GM18870 (cell line): ENCODE results near the gene GPS2.

Experiments used
- ATAC-seq: cut with Tn5 transposase; IDR thresholded peaks from one replicate; pipeline ENCODE4 v1.9.1; 2021; ENCODE audit warnings: moderate library complexity; ENCODE audit not compliant: unreplicated experiment

The GPS2 gene, protein sequence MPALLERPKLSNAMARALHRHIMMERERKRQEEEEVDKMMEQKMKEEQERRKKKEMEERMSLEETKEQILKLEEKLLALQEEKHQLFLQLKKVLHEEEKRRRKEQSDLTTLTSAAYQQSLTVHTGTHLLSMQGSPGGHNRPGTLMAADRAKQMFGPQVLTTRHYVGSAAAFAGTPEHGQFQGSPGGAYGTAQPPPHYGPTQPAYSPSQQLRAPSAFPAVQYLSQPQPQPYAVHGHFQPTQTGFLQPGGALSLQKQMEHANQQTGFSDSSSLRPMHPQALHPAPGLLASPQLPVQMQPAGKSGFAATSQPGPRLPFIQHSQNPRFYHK

DNA sequence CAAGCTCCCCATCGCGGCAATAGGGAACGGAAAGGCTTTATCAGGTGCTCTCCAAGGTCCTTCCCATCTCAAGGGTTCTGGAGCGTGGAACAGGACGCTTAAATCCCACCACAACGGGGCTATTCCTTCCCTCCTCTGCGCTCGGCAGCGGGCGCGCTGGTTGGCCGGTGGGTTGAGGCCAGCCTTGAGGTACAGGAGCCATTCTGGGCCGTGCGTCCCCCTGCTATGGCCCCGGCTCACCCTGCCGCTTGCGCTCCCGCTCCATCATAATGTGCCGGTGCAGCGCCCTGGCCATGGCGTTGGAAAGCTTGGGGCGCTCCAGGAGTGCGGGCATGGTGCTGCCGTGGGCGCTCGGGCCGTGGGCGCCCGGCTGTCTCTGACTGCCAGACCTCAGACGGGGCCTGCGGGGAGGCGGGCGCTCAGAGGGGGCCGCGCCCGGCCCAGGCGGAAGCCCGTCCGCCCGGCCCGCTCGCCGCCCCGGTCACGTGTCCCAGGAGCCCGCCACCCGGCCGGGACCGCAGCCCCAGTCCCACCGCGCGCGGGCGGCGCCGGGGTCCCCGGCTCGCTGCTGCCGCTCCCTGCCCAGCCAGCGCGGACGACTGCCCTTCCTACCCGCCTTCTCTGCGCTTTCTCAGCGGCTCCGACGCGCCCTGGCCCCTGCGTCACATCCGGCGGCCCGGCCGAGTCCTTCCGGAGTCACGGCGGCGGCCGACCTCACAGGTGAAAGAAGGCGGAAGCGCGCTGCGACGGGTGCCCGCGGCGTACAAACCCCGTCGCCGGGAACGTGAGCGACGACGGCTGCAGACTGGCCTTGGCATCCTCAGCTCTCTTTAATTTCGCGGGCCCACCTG, at the start of gene GPS2:
TSS of gene GPS2 (minus strand) at position 642 of the 851 bp plus-strand sequence. CDS start at position 334, 308 bp downstream.
- ATAC-seq = no peak

DNA sequence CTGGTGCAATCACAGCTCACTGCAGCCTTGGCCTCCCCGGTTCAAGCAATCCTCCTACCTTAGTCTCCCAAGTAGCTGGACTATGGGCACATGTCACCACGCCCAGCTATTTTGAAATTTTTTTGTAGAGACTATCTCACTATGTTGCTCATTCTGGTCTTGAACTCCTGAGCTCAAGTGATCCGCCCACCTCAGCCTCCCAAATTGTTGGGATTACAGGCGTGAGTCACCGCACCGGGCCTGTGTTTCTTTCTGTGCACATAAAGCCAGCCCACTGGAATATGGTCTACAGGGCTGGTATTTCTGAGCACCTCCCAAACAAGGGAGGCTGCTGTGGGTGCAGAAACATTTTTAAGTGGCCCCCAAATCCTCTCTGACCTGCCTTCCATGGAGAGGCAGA, 48.2 kb upstream of the GPS2 start:
- ATAC-seq = no peak

DNA sequence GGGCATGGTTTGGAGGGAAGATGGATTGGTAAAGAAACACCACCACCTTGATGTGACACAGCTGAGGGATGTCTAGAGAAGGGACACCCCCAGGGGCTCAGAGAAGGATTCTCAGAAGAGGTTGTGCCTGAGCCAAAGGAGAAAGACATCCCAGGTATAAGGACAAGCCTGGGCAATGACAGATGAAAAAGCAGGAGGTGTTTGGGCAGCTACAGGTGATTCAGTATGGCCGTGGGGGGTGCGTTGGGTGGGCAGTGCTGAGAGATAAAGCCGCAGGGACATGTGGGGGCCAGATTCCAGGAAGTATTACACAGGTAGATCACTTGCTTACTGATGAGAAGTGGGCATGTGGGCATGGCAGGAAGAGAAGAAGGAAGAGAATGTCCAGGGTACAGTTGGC, 46.7 kb upstream of the GPS2 start:
- no peak for ATAC-seq

DNA sequence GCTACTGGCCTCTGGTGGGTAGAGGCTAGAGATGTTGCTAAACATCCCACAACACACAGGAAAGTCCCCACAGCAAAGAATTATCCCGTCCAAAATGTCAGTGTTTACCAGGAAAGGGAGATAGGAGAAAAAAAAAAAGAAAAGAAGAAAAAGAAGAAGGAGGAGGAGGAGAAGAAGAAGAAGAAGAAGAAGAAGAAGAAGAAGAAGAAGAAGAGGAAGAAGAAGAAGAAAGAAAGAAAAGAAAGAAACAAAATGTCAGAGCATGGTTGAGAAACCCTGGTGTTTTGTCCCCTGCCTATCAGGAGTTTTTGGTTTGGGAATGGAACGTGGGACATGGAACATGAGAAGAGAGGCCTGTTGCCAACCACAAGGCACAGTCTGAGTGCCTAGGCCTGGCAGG, 42.2 kb upstream of the GPS2 start:
- no peak for ATAC-seq

DNA sequence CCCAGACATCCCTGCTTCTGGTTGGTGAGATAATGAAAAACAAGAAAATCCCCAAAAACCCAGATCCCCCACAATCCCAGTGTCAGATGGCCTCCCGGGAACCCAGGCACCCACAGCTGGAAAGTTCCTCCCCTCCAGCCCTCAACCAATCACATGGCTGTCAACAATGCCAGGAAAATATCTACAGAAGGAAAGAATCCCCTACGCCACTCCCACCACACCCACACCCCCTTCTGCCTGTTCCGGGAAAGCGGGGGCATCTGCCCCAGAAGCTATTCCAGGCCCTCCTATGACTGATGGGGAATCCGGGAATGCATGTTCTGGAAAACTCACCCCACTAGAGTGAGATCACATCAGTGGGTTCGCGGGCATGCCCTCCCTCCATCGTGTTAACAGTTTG, 41.6 kb upstream of the GPS2 start:
- no peak for ATAC-seq

DNA sequence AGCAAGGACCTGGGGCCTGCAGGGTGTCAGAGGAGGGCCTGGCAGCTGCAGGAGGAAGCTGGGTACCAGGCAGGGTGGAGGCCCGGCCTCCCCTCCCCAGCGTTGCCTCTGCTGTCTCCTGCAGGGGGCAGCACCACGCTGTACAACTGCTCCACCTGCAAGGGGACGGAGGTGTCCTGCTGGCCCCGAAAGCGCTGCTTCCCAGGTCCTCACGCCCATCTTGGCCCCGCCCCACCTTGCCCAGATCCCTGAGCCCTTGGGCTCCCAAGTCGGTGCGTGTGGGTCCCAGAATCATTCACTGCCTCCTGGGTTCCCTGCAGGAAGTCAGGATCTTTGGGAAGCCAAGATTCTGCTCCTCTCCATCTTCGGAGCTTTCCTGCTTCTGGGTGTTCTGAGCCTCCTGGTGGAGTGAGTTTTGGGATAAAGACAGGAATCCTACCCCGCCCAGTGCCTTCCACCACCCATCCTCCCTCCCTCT, 41.0 kb upstream of the GPS2 start:
- ATAC-seq = no peak

DNA sequence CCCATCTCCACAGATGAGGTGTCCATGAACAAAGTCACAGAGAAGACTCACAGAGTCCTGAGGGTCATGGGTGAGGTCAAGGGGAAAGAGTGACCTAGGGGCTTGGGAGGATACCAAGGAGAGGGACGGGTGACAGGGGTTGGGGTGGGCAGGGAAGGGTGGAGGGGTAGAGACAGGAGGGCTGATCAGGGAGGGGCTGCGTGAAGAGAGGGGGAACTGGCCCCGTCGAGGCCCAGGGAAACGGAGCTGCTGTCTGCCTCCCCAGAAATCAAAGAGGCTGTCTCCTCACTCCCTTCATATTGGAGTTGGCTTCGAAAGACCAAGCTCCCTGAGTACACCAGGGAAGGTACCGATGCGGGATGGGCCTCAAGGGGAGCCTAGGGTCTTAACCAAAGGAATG, 40.4 kb upstream of the GPS2 start:
- no peak for ATAC-seq

DNA sequence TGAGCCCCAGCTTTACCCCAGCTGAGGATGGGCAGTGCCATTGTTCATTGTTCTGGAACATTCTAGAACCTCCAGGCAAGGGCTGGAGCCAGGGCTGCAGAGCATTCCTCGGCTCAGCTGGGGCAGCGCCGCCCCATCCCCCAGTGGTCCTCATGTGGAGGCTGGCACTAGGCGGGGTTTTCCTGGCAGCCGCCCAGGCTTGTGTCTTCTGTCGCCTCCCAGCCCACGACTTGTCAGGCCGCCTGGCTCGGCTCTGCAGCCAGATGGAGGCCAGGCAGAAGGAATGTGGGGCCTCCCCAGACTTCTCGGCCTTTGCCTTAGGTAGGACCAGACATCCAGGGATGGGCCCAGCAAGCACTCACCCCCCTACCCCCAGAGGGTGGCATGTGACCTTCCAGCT, 39.9 kb upstream of the GPS2 start, which contains the start of gene TMEM95:
TSS of gene TMEM95 (plus strand) at position 104 of the 400 bp plus-strand sequence. CDS start at position 153, 49 bp downstream.
- ATAC-seq = no peak

DNA sequence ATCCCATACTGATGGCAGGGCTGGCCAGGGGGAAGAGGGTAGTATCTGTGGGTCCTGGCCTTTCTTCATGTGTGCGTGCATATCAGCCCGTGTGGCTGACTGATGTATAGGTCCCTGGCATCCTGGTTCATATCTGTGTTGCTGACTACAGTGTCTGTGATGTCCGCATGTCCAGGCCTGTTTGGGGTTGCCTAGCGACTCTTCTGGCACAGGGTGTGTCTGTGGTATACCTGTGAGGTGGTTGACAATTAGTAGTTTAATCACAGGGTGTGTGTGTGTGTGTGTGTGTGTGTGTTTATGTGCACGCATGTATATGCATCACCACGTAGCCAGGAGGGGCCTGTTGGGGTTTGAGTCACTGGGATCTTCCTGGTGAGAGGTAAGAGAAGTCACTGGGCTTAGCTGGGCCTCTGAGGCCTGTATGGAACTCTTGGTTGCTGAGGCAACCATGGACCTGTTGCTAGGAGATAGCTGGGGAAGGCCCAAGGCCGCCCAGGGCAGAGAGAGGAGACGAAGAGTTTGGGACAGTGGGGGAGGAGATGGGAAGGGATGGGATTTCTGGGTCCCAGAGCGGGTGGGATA, 39.2 kb upstream of the GPS2 start:
- ATAC-seq = no peak

DNA sequence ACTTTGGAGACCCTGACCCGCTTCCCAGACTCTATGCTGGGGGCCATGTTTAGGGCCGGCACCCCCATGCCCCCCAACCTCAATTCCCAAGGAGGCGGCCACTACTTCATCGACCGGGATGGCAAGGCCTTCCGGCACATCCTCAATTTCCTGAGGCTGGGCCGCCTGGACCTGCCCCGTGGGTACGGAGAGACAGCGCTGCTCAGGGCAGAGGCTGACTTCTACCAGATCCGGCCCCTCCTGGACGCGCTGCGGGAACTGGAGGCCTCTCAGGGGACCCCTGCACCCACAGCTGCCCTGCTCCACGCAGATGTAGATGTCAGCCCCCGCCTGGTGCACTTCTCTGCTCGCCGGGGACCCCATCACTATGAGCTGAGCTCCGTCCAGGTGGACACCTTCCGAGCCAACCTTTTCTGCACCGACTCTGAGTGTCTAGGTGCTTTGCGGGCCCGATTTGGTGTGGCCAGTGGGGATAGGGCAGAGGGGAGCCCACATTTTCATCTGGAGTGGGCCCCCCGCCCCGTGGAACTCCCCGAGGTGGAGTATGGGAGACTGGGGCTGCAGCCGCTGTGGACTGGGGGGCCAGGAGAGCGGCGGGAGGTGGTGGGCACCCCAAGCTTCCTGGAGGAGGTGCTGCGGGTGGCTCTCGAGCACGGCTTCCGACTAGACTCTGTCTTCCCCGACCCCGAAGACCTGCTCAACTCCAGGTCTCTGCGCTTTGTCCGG, 37.9 kb upstream of the GPS2 start:
- ATAC-seq = no peak

DNA sequence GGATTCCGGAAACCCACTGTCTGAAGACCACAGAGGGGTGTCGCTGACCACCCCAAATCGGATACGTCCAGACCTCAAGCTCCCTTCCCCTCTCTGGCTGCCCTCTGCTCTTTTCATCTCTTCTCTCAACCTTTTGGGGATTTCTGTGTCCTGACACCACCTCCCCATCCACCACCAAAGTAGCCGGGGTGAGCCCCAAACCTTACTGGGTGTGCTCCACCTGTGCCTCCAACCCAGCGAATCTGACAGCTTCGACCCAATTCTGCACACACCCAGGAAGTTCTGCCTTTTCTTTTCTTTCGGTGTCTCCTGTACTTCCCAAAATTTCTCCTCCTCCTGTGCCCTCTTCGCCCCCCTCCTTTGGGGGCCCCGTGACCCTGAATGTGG, 37.3 kb upstream of the GPS2 start:
- ATAC-seq = no peak

DNA sequence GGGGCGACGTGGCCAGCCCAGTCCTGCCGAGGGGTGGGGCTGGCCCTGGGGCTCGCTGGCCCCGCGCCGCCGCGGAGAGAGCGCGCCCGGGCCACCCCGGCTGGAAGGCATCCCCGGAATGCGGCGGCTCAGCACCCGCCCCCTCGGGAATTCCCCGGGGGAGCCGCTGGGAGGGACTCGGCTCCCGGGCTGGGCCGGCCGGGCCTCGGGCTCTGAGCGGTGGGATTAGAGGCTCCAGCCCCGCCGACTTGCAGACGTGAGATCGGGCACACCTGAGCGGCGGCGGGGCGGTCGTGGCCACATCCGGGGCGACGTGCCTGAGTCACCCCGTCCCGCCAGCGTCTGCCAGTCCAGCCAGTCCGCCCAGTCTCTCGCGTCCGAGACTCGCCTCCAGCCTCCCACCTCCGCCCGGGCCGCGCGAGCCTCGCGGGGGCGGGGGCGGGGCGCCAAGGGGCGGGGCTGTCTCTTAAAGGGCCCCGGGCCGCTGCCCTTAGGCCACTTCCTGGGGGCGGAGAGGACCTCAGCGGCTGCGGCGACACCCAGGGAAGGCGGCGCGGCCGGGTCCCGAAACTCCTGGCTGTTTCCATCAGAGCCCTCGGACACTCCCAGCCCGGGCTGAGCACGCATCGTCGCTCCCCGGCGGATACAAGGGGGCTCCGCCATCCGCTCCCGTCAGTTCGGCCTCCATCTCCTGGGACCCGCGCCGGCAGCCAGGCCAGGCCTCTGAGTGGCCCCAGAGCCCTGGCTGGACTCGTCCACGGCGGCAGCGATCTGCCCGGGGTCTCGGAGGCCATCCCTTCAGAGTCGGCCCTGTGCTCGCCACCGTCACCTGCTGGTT, 36.7 kb upstream of the GPS2 start, which contains the start of gene KCTD11:
TSS of gene KCTD11 (plus strand) at position 498 of the 838 bp plus-strand sequence.
- ATAC-seq = peak; percentile 37

DNA sequence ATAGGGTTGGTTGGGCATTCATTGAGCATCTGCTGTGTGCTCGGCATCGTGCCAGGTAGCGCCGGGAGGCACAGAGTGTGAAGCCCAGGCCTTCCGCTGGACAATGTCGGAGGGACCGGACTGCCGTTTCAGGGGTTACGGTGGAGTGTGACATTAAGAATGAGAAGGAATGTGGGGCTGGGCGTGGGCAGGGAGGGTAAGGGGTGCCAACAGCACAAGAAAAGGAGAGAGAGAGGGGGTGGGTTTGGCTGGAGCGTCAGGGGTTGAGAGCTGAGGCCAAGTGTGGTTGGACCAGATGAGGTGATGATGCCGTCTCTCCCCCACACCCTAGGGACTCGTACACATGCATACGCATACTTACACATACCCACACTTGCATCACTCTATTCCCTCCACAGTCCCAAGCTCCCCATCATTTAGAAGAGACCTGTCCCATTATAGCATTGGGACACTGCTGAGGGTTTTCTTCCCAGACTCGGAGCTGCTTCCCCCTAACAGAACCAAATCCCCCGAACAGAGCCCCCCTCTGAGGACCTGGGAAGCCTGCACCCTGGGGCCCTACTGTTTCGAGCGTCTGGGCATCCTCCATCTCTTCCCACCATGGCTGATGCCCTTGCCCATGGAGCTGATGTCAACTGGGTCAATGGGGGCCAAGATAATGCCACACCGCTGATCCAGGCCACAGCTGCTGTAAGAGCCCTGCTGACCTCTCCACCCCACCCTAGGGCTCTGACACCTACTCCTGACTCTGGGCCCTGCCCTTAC, 33.5 kb upstream of the GPS2 start:
- ATAC-seq = no peak

DNA sequence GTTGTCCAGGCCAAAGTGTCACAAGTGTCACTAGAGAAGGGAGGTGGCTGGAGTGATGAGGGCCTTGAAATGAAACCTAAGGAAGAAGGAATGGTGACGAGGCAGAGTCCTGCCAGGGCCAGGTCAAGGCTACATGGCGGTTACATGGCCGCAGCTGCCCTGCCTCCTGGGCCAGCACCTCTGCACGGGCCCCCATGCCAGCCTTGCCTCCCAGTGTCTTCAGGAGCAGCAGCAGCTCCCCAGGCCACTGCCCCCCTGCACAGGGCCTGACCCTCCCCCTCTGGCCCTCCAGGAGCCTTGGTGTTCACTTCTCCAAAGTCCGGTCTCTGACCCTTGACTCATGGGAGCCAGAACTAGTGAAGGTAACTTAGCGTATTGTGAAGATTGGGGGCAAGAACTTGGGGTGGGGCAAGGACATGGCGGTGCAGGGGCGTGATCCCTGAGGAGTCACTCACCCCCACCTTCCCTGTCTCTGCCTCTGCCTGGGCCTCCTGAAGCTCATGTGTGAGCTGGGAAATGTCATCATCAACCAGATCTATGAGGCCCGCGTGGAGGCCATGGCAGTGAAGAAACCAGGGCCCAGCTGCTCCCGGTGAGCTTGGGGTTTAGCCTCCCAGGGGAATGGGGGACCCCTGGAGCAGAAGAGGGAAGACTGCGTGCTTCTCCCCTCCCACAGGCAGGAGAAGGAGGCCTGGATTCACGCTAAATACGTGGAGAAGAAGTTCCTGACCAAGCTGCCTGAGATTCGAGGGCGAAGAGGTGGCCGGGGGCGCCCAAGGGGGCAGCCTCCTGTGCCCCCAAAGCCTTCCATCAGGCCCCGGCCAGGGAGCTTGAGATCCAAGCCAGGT, 32.7 kb upstream of the GPS2 start:
- no peak for ATAC-seq

DNA sequence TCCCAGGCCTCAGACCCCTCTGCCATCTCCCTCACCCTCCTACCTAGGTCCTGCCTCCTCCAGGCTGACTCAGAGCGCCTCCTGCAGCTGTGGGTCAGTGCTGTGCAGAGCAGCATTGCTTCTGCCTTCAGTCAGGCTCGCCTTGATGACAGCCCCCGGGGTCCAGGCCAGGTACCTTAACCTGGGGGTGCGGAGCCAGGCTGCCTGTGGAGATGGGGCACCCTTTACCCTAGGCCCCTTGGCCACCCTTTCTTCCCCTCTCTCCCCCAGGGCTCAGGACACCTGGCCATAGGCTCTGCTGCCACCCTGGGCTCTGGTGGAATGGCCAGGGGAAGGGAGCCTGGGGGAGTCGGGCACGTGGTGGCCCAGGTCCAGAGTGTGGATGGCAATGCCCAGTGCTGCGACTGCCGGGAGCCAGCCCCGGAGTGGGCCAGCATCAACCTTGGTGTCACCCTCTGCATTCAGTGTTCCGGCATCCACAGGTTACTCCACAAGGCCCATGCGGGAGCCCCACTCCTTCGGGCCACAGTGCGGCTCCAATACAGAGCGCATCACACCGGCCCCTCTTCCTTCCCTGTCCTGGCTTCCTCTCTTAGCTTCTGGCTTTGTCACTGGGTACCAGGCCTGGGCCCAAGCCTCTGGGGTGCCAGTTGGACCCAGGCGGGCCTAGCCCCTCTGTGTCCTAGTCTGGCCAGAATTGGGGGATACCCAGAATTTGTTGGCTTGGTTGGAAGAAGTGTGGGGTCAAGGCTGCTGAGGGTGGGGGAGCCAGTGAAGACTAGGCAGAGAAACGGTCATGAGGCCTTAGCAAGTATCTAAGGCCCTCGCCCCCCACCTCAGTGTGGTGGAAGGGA, 31.8 kb upstream of the GPS2 start:
- no peak for ATAC-seq

DNA sequence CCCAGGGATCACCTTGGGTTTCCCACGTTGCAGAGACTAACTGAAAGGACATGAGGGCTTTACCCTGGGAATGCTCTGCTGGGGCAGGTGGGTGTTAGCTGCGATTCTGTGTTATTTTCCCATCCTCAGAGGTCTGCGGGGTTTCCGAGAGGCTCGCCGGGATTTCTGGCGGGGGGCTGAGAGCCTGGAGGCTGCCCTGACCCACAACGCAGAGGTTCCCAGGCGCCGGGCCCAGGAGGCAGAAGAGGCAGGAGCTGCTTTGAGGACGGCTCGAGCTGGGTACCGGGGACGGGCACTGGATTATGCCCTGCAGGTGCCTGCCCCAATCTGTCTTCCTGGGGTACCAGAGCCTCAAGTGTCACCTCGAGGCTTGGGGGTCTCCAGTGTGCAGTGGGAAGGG, 28.1 kb upstream of the GPS2 start:
- ATAC-seq = no peak

DNA sequence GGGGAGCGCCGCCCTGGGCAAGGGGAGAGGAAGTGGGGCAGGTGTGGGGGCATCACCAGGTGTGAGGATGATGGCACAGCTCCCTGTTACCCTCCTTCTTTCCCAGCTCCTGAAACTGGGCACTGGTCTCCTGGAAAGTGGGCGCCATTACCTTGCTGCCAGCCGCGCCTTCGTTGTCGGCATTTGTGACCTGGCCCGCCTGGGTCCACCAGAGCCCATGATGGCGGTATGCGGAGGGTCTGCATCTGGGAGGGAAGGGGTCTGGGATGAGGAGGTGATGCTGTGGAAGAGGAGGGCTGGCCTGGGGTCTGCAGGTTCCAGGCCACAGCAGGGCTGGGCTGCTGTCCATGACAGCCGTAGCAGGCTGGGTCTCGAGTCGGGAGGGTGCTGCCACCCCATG, 26.7 kb upstream of the GPS2 start:
- no peak for ATAC-seq
